Superior temporal gyrus (tissue), 1 donor: Measurements from ENCODE around the gene BCCIP.

Experiments used
- DNase-seq: peaks from one replicate; pipeline ENCODE4 v3.0.0-alpha.2; 2016; ENCODE audit errors: extremely low spot score

The BCCIP gene

GRCh38 chr10:125797994-125798662, 25.2 kb upstream of the BCCIP start:
- DNase-seq, result no peak

GRCh38 chr10:125799451-125800182, 23.7 kb upstream of the BCCIP start:
- no peak for DNase-seq

GRCh38 chr10:125801574-125801973, 21.8 kb upstream of the BCCIP start:
- DNase-seq, result no peak

GRCh38 chr10:125802131-125802530, 21.2 kb upstream of the BCCIP start:
- DNase-seq, result no peak

GRCh38 chr10:125802739-125803138, 20.6 kb upstream of the BCCIP start:
- no peak for DNase-seq

- DNase-seq, result no peak
These were observed 15.3 kb upstream of the BCCIP start for GRCh38 chr10:125808047-125808446.

GRCh38 chr10:125811251-125811650, 12.1 kb upstream of the BCCIP start:
- DNase-seq, result no peak

- no peak for DNase-seq
These were observed 11.1 kb upstream of the BCCIP start for GRCh38 chr10:125812128-125812750.

GRCh38 chr10:125815764-125816163, 7.6 kb upstream of the BCCIP start:
- no peak for DNase-seq

DNA sequence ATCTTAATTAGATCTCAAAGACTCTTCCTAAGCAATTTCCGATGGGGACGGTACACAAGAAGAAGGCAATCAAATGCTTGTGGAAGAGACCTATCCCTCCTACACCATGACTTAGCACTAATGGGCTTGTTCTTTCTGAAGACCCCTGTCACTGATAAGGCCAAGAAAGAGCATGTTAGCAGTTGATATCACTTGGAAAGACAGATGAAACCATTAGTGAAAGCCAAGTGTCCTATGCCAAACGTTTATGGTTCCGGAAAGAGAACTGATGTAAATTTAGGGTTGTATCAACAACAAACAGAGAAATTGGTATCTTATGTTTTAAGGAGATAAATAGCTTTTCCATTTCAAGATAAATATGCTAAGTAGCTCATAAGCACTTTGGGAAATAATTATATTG, 6.8 kb upstream of the BCCIP start:
- DNase-seq, result no peak

DNA sequence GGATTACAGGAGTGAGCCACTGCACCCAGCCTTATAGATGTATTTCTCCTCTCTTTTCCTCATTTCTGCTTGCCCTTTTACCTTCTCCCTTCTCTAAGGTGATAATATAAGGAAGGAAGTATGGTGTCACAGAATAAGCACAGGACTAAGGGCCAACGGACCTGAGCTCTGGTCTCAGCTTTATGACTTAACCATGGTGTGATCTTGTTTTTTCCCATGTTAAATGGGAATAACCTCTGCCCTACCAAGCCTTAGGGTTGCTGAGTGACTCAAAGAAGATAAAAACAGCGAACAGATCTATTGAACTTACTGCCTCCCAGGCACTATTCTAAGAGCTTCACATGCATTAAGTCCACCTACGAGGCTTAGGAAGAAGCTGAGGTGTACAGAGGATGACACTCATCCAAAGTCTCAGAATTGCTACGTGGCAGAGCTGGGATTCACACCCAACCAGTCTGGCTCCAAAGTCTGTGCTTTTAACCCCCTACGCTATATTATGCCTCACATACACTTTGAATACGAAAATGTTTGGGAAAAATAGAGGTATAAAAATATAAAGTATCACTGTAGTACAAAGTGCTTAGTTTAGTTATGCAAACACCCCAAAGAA, 5.9 kb upstream of the BCCIP start:
- no peak for DNase-seq

DNA sequence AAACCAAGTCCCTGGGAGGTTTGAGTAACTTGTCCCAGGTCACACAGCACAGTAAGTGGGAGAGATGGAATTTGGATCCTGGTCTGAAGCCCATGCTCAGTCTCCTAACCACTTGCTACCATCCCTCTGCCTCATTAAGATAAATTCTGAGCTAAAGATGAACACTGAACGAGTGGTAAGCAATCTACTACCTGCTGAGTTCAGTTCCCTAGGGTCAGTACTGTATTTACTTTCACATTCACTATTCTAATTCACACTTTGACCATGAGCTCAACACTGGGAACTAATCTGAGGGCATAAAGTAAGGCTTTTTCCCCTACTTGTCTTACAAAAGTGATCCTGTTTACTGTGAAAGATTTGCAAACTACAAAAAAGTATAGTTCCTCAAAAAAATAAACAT, 2.6 kb upstream of the BCCIP start:
- DNase-seq, result no peak

- no peak for DNase-seq
These were observed 411 bp downstream of the BCCIP start for GRCh38 chr10:125823663-125824251.

GRCh38 chr10:125824736-125825135, 1.4 kb downstream of the BCCIP start:
- no peak for DNase-seq

DNA sequence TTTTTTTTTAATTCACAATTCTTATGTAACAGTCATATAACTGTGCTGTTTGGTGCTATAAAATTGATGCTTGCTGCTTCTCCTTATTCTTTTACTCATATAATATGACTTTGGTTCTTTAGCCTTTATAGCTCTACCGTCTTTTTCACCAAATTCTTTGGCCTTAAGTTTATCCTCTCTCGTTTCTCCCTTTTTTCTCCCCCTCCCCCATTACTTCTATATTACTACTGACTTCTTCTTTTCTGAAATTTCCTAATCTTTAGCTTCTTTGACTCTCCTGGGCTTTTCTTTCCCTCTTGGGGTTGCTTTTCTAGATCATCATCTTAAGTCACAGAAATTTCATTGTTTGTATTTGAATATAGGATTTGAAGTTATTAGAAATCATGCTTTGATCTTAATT, 3.8 kb downstream of the BCCIP start:
- DNase-seq, result no peak

DNA sequence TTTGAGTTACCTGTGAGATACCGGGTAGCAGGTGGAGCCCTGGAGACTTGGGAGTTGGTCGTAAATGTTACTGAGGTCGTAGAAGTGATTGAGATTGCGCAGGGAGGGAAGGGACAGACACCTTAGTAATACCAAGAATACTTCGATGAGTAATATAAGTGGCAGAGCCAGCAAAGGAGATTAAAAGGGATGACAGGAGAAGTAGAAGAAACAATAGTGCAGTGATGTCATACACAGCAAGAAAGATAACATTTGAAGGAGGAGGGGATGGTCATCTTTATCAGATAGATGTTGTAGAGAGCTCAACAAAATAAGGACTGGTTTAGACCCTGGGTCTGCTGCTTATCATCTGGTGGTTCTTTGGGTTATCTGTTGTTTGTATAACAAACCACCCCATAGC, 5.0 kb downstream of the BCCIP start:
- no peak for DNase-seq

DNA sequence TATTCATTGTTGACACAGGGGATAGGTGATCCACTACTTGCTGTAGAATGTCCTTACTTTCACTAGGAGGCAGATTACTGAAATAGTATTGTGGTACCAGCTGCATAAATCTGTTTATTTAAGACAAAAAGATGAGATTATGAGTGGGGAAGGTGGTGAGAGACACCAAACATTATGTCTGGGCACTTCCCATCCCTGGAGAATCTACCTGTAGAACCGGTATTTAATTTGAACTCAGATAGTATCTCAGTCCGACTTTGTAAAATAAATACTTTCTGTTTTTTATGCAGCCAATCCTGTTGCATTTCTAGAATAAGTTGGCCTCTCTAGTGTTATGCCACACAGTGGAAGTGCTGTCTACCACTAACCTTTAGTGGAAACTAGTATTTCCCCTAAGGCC, 13.4 kb downstream of the BCCIP start:
- no peak for DNase-seq

- no peak for DNase-seq
These were observed 15.6 kb downstream of the BCCIP start for GRCh38 chr10:125838802-125839575.

GRCh38 chr10:125840406-125840805, 17.1 kb downstream of the BCCIP start:
- no peak for DNase-seq

- no peak for DNase-seq
These were observed 17.6 kb downstream of the BCCIP start for GRCh38 chr10:125840955-125841354.

DNA sequence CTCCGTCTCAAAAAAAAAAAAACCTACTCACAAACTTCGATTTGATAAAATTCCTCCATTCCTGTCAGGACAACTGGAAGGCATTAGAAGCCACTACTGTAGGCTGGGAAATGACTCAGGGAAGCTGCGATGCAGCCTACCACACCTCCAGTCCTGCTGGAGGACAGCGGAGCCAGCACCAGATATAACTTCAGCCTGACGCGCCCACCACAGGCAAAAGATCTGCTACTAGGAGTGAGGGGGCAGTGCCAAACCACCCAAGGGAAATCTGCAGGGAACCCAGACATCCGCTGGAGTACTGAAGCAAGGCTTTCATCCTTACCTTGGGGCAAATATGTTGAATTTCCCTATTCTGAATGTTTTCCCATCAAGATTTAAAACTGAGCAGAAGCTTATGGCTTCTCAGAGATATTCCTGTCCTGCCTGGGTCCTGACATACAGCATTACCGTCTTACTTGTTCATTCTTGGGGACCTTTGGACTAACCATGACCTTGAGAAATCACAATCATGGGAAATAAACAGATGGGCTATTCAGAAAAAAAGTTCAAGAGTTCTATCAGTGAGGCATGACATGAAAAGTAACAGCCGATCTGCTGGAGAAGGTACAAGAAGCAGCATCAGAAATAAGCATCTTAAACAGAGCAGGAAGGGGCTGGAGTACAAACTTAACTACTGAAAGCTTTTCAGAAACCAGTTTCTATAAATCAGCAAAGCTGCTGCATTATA, 20.4 kb downstream of the BCCIP start:
- DNase-seq, result no peak
